ENCODE results near the gene RAB1A.

RAB1A gene

GRCh38 chr2:65164426-65164891 lies 34.6 kb upstream of the RAB1A start:
- no peak overlapping the region for H3K23ac ChIP-seq (ENCODE audit: low read length)
- no peak overlapping the region for H3K14ac ChIP-seq (ENCODE audit: low read length)
- H3K79me2 ChIP-seq (ENCODE audit: control insufficient read depth, insufficient read depth, low read length, poor library complexity): no peaks in the 10 kb centered on the region
- no peak overlapping the region for H2AFZ ChIP-seq (ENCODE audit: insufficient read depth, low read length, poor library complexity)
- no peak overlapping the region for H3K4me2 ChIP-seq (ENCODE audit: low read length)
- no peak overlapping the region for H3K4me3 ChIP-seq (ENCODE audit: low read depth, low read length)
- no peak for DNase-seq
- no peak overlapping the region for H2BK120ac ChIP-seq (ENCODE audit: insufficient read depth, low read length, poor library complexity)
- H2AK5ac ChIP-seq (ENCODE audit: low read length): no peak overlapping the region
- no peaks in the 10 kb centered on the region for H3K36me3 ChIP-seq (ENCODE audit: control insufficient read depth in 1 of 2, insufficient read depth in 2 of 2, low read length in 2 of 2)
- no peak overlapping the region for H3K4ac ChIP-seq (ENCODE audit: low read depth, low read length)
- no peaks in the 10 kb centered on the region for H3K4me1 ChIP-seq (ENCODE audit: control insufficient read depth in 1 of 2, insufficient read depth in 2 of 2, low read length in 2 of 2)
- no peak overlapping the region for H4K12ac ChIP-seq (ENCODE audit: low read depth, low read length)
- no peak overlapping the region for H3K27ac ChIP-seq (ENCODE audit: low read depth, low read length)
- H3K18ac ChIP-seq (ENCODE audit: low read length): no peak overlapping the region
- H3K9ac ChIP-seq (ENCODE audit: low read length): no peak overlapping the region
- no peak overlapping the region for H2BK12ac ChIP-seq (ENCODE audit: low read length)
- H3K79me1 ChIP-seq (ENCODE audit: low read length): no peaks in the 10 kb centered on the region
- H4K91ac ChIP-seq (ENCODE audit: low read depth, low read length): no peak overlapping the region
- H3K27me3 ChIP-seq (ENCODE audit: insufficient read depth, low read length): no peaks in the 10 kb centered on the region
- no CpG with 5 or more reads among the region's 2 CpGs for WGBS (ENCODE audit: extremely low coverage, insufficient coverage, insufficient read length)
- H3K9me3 ChIP-seq (ENCODE audit: insufficient read depth, low read depth, low read length): no peaks in the 10 kb centered on the region
- no peak overlapping the region for H4K8ac ChIP-seq (ENCODE audit: low read depth, low read length)
- no peak overlapping the region for H2BK5ac ChIP-seq (ENCODE audit: low read depth, low read length, poor library complexity)

DNA sequence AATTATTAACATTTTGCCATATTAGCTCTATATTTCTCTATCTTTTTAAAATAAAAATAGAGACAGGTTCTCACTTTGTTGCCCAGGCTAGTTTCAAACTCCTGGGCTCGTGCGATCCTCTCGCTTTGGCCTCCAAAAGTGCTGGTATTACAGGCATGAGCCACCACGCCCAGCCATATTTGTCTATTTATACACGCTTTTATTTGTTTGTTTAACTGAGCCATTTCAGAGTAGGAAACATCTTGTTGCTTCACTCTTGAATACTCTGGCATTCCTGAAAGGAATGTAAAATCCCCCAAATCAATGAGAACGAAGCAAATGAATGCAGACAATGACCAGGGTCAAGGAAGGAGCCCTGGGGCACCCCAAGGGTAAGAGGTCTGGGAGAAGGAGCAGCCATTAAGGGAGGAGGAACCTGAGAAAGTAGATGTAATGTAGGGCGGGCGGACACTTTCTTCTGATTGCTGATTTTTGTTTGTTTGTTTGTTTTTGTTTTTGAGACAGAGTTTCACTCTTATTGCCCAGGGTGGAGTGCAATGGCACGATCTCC lies 31.7 kb upstream of the RAB1A start:
- no peak overlapping the region for H2AFZ ChIP-seq (ENCODE audit: insufficient read depth, low read length, poor library complexity)
- no CpG with 5 or more reads among the region's 9 CpGs for WGBS (ENCODE audit: extremely low coverage, insufficient coverage, insufficient read length)
- DNase-seq: no peak

DNA sequence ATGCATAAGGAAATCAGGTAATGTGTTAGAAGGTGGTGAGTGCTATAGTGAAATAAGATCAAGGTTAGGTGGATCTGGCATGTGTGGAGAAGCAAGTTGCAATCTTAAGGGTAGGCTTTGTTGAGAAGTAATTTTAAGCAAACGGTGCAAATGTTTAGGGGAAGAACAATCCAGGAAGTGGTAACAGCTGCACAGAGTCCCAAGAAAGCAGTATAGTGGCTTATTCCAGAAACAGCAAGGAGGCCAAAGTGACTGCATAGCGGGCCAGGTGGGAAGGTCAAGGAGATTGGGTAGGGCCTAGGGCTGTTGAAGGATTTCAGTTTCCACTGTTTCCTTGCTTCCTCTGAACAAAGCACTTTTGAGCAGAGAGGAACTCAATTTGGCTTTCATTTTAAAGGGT lies 30.0 kb upstream of the RAB1A start:
- no peak overlapping the region for H4K12ac ChIP-seq (ENCODE audit: low read depth, low read length)
- no peak overlapping the region for H3K4me3 ChIP-seq (ENCODE audit: low read depth, low read length)
- H3K23ac ChIP-seq (ENCODE audit: low read length): no peak overlapping the region
- no peak overlapping the region for H3K9ac ChIP-seq (ENCODE audit: low read length)
- H2BK5ac ChIP-seq (ENCODE audit: low read depth, low read length, poor library complexity): no peak overlapping the region
- H3K4ac ChIP-seq (ENCODE audit: low read depth, low read length): no peak overlapping the region
- peaks cover 0 to 3% of the 10 kb centered on the region in 2 experiments for H3K4me1 ChIP-seq (ENCODE audit: control insufficient read depth in 1 of 2, insufficient read depth in 2 of 2, low read length in 2 of 2)
- no peaks in the 10 kb centered on the region for H3K9me3 ChIP-seq (ENCODE audit: insufficient read depth, low read depth, low read length)
- no CpG with 5 or more reads among the region's 2 CpGs for WGBS (ENCODE audit: extremely low coverage, insufficient coverage, insufficient read length)
- no peak overlapping the region for H4K91ac ChIP-seq (ENCODE audit: low read depth, low read length)
- H2AK5ac ChIP-seq (ENCODE audit: low read length): no peak overlapping the region
- H3K27ac ChIP-seq (ENCODE audit: low read depth, low read length): no peak overlapping the region
- no peak overlapping the region for H2BK12ac ChIP-seq (ENCODE audit: low read length)
- no peak overlapping the region for H2AFZ ChIP-seq (ENCODE audit: insufficient read depth, low read length, poor library complexity)
- H2BK120ac ChIP-seq (ENCODE audit: insufficient read depth, low read length, poor library complexity): no peak overlapping the region
- H3K79me2 ChIP-seq (ENCODE audit: control insufficient read depth, insufficient read depth, low read length, poor library complexity): no peaks in the 10 kb centered on the region
- no peaks in the 10 kb centered on the region for H3K27me3 ChIP-seq (ENCODE audit: insufficient read depth, low read length)
- H3K18ac ChIP-seq (ENCODE audit: low read length): no peak overlapping the region
- no peak for DNase-seq
- H3K4me2 ChIP-seq (ENCODE audit: low read length): no peak overlapping the region
- H3K36me3 ChIP-seq (ENCODE audit: control insufficient read depth in 1 of 2, insufficient read depth in 2 of 2, low read length in 2 of 2): no peaks in the 10 kb centered on the region
- H4K8ac ChIP-seq (ENCODE audit: low read depth, low read length): no peak overlapping the region
- H3K14ac ChIP-seq (ENCODE audit: low read length): no peak overlapping the region
- no peaks in the 10 kb centered on the region for H3K79me1 ChIP-seq (ENCODE audit: low read length)

More for the DNA sequence above, 31.7 kb upstream of the RAB1A start:
- Histone ChIP-seq H3K79me1 (ENCODE audit: low read length) (no peaks in the 10 kb centered on the region), H2AK5ac (ENCODE audit: low read length) (no peak overlapping the region), H4K12ac (ENCODE audit: low read depth, low read length) (no peak overlapping the region), H3K14ac (ENCODE audit: low read length) (no peak overlapping the region), H3K27me3 (ENCODE audit: insufficient read depth, low read length) (no peaks in the 10 kb centered on the region), H4K91ac (ENCODE audit: low read depth, low read length) (no peak overlapping the region), H2BK120ac (ENCODE audit: insufficient read depth, low read length, poor library complexity) (no peak overlapping the region), H3K36me3 (ENCODE audit: control insufficient read depth in 1 of 2, insufficient read depth in 2 of 2, low read length in 2 of 2) (no peaks in the 10 kb centered on the region), H3K4me2 (ENCODE audit: low read length) (no peak overlapping the region), H3K23ac (ENCODE audit: low read length) (no peak overlapping the region), H3K4me1 (ENCODE audit: control insufficient read depth in 1 of 2, insufficient read depth in 2 of 2, low read length in 2 of 2) (peaks cover 0 to 3% of the 10 kb centered on the region in 2 experiments), H3K27ac (ENCODE audit: low read depth, low read length) (no peak overlapping the region), H3K79me2 (ENCODE audit: control insufficient read depth, insufficient read depth, low read length, poor library complexity) (no peaks in the 10 kb centered on the region), H2BK5ac (ENCODE audit: low read depth, low read length, poor library complexity) (no peak overlapping the region), H3K4me3 (ENCODE audit: low read depth, low read length) (no peak overlapping the region), H3K18ac (ENCODE audit: low read length) (no peak overlapping the region), H3K9me3 (ENCODE audit: insufficient read depth, low read depth, low read length) (no peaks in the 10 kb centered on the region), H2BK12ac (ENCODE audit: low read length) (no peak overlapping the region), H4K8ac (ENCODE audit: low read depth, low read length) (no peak overlapping the region), H3K4ac (ENCODE audit: low read depth, low read length) (no peak overlapping the region), H3K9ac (ENCODE audit: low read length) (no peak overlapping the region)

DNA sequence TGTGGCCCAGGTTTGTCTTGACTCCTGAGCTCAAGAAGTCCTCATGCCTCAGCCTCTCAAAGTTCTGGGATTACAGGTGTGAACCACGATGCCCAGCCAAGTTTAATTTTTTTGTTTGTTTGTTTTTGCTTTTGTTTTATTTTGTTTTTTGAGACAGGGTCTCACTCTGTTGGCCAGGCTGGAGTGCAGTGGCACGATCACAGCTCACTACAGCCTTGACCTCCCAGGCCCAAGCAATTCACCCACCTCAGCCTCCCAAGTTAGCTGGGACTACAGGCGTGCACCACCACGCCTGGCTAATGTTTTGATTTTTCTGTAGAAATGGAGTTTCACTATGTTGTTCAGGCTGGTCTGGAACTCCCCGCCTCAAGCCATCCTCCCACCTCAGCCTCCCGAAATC lies 29.4 kb upstream of the RAB1A start:
- H3K79me1 ChIP-seq (ENCODE audit: low read length): no peaks in the 10 kb centered on the region
- no peak overlapping the region for H2BK5ac ChIP-seq (ENCODE audit: low read depth, low read length, poor library complexity)

More for the DNA sequence above, 29.4 kb upstream of the RAB1A start:
- Histone ChIP-seq H2BK120ac (ENCODE audit: insufficient read depth, low read length, poor library complexity) (no peak overlapping the region), H3K4me1 (ENCODE audit: control insufficient read depth in 1 of 2, insufficient read depth in 2 of 2, low read length in 2 of 2) (peaks cover 0 to 3% of the 10 kb centered on the region in 2 experiments), H3K27ac (ENCODE audit: low read depth, low read length) (no peak overlapping the region), H3K79me2 (ENCODE audit: control insufficient read depth, insufficient read depth, low read length, poor library complexity) (no peaks in the 10 kb centered on the region), H3K36me3 (ENCODE audit: control insufficient read depth in 1 of 2, insufficient read depth in 2 of 2, low read length in 2 of 2) (no peaks in the 10 kb centered on the region), H3K4ac (ENCODE audit: low read depth, low read length) (no peak overlapping the region), H4K8ac (ENCODE audit: low read depth, low read length) (no peak overlapping the region), H3K14ac (ENCODE audit: low read length) (no peak overlapping the region), H2BK12ac (ENCODE audit: low read length) (no peak overlapping the region), H4K91ac (ENCODE audit: low read depth, low read length) (no peak overlapping the region), H3K18ac (ENCODE audit: low read length) (no peak overlapping the region), H2AFZ (ENCODE audit: insufficient read depth, low read length, poor library complexity) (no peak overlapping the region), H3K23ac (ENCODE audit: low read length) (no peak overlapping the region), H3K27me3 (ENCODE audit: insufficient read depth, low read length) (no peaks in the 10 kb centered on the region), H3K9me3 (ENCODE audit: insufficient read depth, low read depth, low read length) (no peaks in the 10 kb centered on the region), H4K12ac (ENCODE audit: low read depth, low read length) (no peak overlapping the region), H3K4me2 (ENCODE audit: low read length) (no peak overlapping the region), H2AK5ac (ENCODE audit: low read length) (no peak overlapping the region), H3K9ac (ENCODE audit: low read length) (no peak overlapping the region), H3K4me3 (ENCODE audit: low read depth, low read length) (no peak overlapping the region)
- no peak for DNase-seq
- WGBS (ENCODE audit: extremely low coverage, insufficient coverage, insufficient read length): no CpG with 5 or more reads among the region's 6 CpGs
